ENCODE data around the gene CDK1.
"Not testable (repeated sequence)": the region's sequence is repeated elsewhere in the genome, so short reads cannot be mapped to it uniquely, and the experiment has no call there.

Gene CDK1

GRCh38 chr10:60828489-60828852, 50.2 kb downstream of the CDK1 start:
- Histone ChIP-seq H3K4me3 (ENCODE audit: low read length) (no peak overlapping the region), H3K36me3 (replicated peaks; ENCODE audit: insufficient read depth, low read length) (no peaks in the 10 kb centered on the region), H3K4me2 (ENCODE audit: low read depth, low read length) (no peak overlapping the region)

GRCh38 chr10:60832136-60832535, 53.9 kb downstream of the CDK1 start:
- not testable (repeated sequence) for H2AFZ ChIP-seq (ENCODE audit: low read length); H3K79me2 ChIP-seq (ENCODE audit: low read length); H3K4me2 ChIP-seq (ENCODE audit: low read depth, low read length); H3F3A ChIP-seq (ENCODE audit: insufficient read depth, low read length); DNase-seq; H3K9me2 ChIP-seq (replicated peaks; ENCODE audit: insufficient read depth, low read length); H3K9ac ChIP-seq (ENCODE audit: low read length); H3K27me3 ChIP-seq (replicated peaks; ENCODE audit: insufficient read depth, low read length); H3K36me3 ChIP-seq (replicated peaks; ENCODE audit: insufficient read depth, low read length); H3K4me1 ChIP-seq (ENCODE audit: low read length); H3K4me3 ChIP-seq (ENCODE audit: low read length); H4K20me1 ChIP-seq (ENCODE audit: insufficient read depth, low read length); H3K9me3 ChIP-seq (replicated peaks; ENCODE audit: insufficient read depth, low read length); H3K27ac ChIP-seq (ENCODE audit: low read length)

More at GRCh38 chr10:60828489-60828852, 50.2 kb downstream of the CDK1 start:
- no peak overlapping the region for H2AFZ ChIP-seq (ENCODE audit: low read length)
- no peak overlapping the region for H3K9ac ChIP-seq (ENCODE audit: low read length)
- TF ChIP-seq CTCF (IDR thresholded peaks at IDR 0.05; ENCODE audit: low read length) (no peak), EZH2 (optimal IDR thresholded peaks at IDR 0.05; ENCODE audit: low read depth, low read length) (no peak), EZH2phosphoT487 (IDR thresholded peaks at IDR 0.05; ENCODE audit: low read length) (no peak)
- no peaks in the 10 kb centered on the region for H4K20me1 ChIP-seq (ENCODE audit: insufficient read depth, low read length)
- no peaks in the 10 kb centered on the region for H3K79me2 ChIP-seq (ENCODE audit: low read length)
- no peaks in the 10 kb centered on the region for H3K27me3 ChIP-seq (replicated peaks; ENCODE audit: insufficient read depth, low read length)
- H3K4me1 ChIP-seq (ENCODE audit: low read length), result no peaks in the 10 kb centered on the region
- H3K9me2 ChIP-seq (replicated peaks; ENCODE audit: insufficient read depth, low read length), result no peaks in the 10 kb centered on the region
- no peak for DNase-seq
- H3F3A ChIP-seq (ENCODE audit: insufficient read depth, low read length), result no peaks in the 10 kb centered on the region
- no peaks in the 10 kb centered on the region for H3K9me3 ChIP-seq (replicated peaks; ENCODE audit: insufficient read depth, low read length)
- H3K27ac ChIP-seq (ENCODE audit: low read length), result no peak overlapping the region

- Histone ChIP-seq H3F3A (ENCODE audit: insufficient read depth, low read length) (no peaks in the 10 kb centered on the region), H3K36me3 (replicated peaks; ENCODE audit: insufficient read depth, low read length) (no peaks in the 10 kb centered on the region), H3K9me2 (replicated peaks; ENCODE audit: insufficient read depth, low read length) (no peaks in the 10 kb centered on the region), H3K4me2 (ENCODE audit: low read depth, low read length) (no peak overlapping the region), H3K27ac (ENCODE audit: low read length) (no peak overlapping the region), H4K20me1 (ENCODE audit: insufficient read depth, low read length) (no peaks in the 10 kb centered on the region), H3K4me1 (ENCODE audit: low read length) (no peaks in the 10 kb centered on the region), H3K79me2 (ENCODE audit: low read length) (no peaks in the 10 kb centered on the region), H3K4me3 (ENCODE audit: low read length) (no peak overlapping the region), H3K9ac (ENCODE audit: low read length) (no peak overlapping the region), H3K27me3 (replicated peaks; ENCODE audit: insufficient read depth, low read length) (no peaks in the 10 kb centered on the region), H2AFZ (ENCODE audit: low read length) (no peak overlapping the region), H3K9me3 (replicated peaks; ENCODE audit: insufficient read depth, low read length) (no peaks in the 10 kb centered on the region)
- TF ChIP-seq EZH2phosphoT487 (IDR thresholded peaks at IDR 0.05; ENCODE audit: low read length) (no peak), EZH2 (optimal IDR thresholded peaks at IDR 0.05; ENCODE audit: low read depth, low read length) (no peak), CTCF (IDR thresholded peaks at IDR 0.05; ENCODE audit: low read length) (no peak)
- no peak for DNase-seq
These were observed 56.1 kb downstream of the CDK1 start for GRCh38 chr10:60834401-60834800.

GRCh38 chr10:60835049-60835448, 56.8 kb downstream of the CDK1 start:
- DNase-seq, result no peak
- no peaks in the 10 kb centered on the region for H3K9me2 ChIP-seq (replicated peaks; ENCODE audit: insufficient read depth, low read length)
- no peaks in the 10 kb centered on the region for H3K79me2 ChIP-seq (ENCODE audit: low read length)
- no peaks in the 10 kb centered on the region for H3K36me3 ChIP-seq (replicated peaks; ENCODE audit: insufficient read depth, low read length)
- H3K9me3 ChIP-seq (replicated peaks; ENCODE audit: insufficient read depth, low read length), result no peaks in the 10 kb centered on the region
- H3K4me3 ChIP-seq (ENCODE audit: low read length), result no peak overlapping the region
- H3K4me2 ChIP-seq (ENCODE audit: low read depth, low read length), result no peak overlapping the region
- H3K9ac ChIP-seq (ENCODE audit: low read length), result no peak overlapping the region
- TF ChIP-seq EZH2 (optimal IDR thresholded peaks at IDR 0.05; ENCODE audit: low read depth, low read length), result no peak
- TF ChIP-seq EZH2phosphoT487 (IDR thresholded peaks at IDR 0.05; ENCODE audit: low read length), result no peak
- no peak for TF ChIP-seq CTCF (IDR thresholded peaks at IDR 0.05; ENCODE audit: low read length)
- no peaks in the 10 kb centered on the region for H3K27me3 ChIP-seq (replicated peaks; ENCODE audit: insufficient read depth, low read length)
- H2AFZ ChIP-seq (ENCODE audit: low read length), result no peak overlapping the region
- H3K4me1 ChIP-seq (ENCODE audit: low read length), result no peaks in the 10 kb centered on the region
- no peak overlapping the region for H3K27ac ChIP-seq (ENCODE audit: low read length)
- no peaks in the 10 kb centered on the region for H3F3A ChIP-seq (ENCODE audit: insufficient read depth, low read length)
- no peaks in the 10 kb centered on the region for H4K20me1 ChIP-seq (ENCODE audit: insufficient read depth, low read length)

GRCh38 chr10:60841227-60841626, 62.9 kb downstream of the CDK1 start:
- not testable (repeated sequence) for H2AFZ ChIP-seq (ENCODE audit: low read length)

More at GRCh38 chr10:60841227-60841626, 62.9 kb downstream of the CDK1 start:
- not testable (repeated sequence) for H4K20me1 ChIP-seq (ENCODE audit: insufficient read depth, low read length); H3F3A ChIP-seq (ENCODE audit: insufficient read depth, low read length); H3K4me1 ChIP-seq (ENCODE audit: low read length); DNase-seq; H3K4me2 ChIP-seq (ENCODE audit: low read depth, low read length); H3K9ac ChIP-seq (ENCODE audit: low read length); H3K27ac ChIP-seq (ENCODE audit: low read length); H3K36me3 ChIP-seq (replicated peaks; ENCODE audit: insufficient read depth, low read length); H3K4me3 ChIP-seq (ENCODE audit: low read length); H3K9me3 ChIP-seq (replicated peaks; ENCODE audit: insufficient read depth, low read length); H3K79me2 ChIP-seq (ENCODE audit: low read length); H3K9me2 ChIP-seq (replicated peaks; ENCODE audit: insufficient read depth, low read length); H3K27me3 ChIP-seq (replicated peaks; ENCODE audit: insufficient read depth, low read length)
